ENCODE measurements around the gene OR10Z1. TPM values are rescaled to one million over a fixed set of nuclear protein-coding genes. Genes with fewer than 3 reads are reported as not detected.

The OR10Z1 gene
- total and polyA plus RNA-seq, 2 of the 8 experiments (the other 6 are each of a cell fraction or from before 2014, with no cell fraction given), result not detected

DNA sequence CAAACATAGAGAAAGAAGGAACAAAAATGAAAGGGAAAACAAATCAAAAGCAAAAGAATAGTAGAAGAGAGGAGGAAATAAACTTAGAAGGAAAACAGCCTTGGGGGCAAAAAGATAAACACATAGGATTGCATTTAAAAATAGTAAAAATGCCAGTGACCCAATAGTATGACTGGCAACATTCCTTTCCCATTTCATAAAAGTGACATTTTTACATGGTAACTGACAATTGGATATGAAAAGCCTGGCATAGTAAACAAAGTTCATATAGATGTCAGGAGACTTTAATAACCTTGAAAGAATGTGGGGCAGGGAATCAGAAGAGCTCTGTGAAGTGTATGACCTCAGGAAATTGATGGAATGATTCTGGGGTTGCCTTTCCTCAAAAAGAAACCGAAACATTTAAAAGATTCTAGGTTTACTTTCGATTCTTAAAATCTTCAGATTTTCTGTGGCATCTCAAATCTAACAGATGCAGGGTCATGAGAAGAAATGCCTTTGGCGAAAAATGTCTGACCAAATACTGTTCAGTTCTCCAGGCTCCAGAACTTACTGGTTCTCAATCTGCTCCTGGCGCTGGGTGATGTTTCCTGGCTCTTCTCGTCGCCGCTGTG lies 47.8 kb downstream of the OR10Z1 start:
- Histone ChIP-seq H3K4me2 (ENCODE audit: insufficient read depth in 1 of 2, low read depth in 2 of 2, low read length in 2 of 2) (no peak overlapping the region), H2BK120ac (replicated peaks; ENCODE audit: low read depth, low read length) (no peak overlapping the region), H3K79me2 (ENCODE audit: control insufficient read depth in 1 of 2, insufficient read depth in 2 of 2, low read length in 2 of 2) (no peaks in the 10 kb centered on the region), H3K23me2 (ENCODE audit: low read depth, low read length) (no peaks in the 10 kb centered on the region; the same call in 1 of the 2 replicates), H3K4me1 (replicated peaks in 1 of 4; ENCODE audit: control insufficient read depth in 3 of 4, insufficient read depth in 4 of 4, low read length in 3 of 4) (no peaks in the 10 kb centered on the region), H2AK5ac (ENCODE audit: low read depth, low read length) (no peak overlapping the region), H3K79me1 (ENCODE audit: low read depth, low read length) (no peaks in the 10 kb centered on the region), H2BK12ac (ENCODE audit: low read depth, low read length) (no peak overlapping the region), H3K9ac (replicated peaks in 1 of 4; ENCODE audit: extremely low read depth in 1 of 4, low read depth in 3 of 4, low read length in 3 of 4) (no peak overlapping the region), H3K56ac (replicated peaks; ENCODE audit: insufficient read length, low read depth, low read length) (no peak overlapping the region), H2BK20ac (ENCODE audit: low read length) (no peak overlapping the region), H2BK5ac (ENCODE audit: low read depth, low read length) (no peak overlapping the region), H4K91ac (replicated peaks; ENCODE audit: insufficient read length, low read length) (no peak overlapping the region), H3K27me3 (replicated peaks in 1 of 4; ENCODE audit: control insufficient read depth in 3 of 4, extremely low read depth in 1 of 4, insufficient read depth in 3 of 4, low read length in 3 of 4) (no peaks in the 10 kb centered on the region), H2BK15ac (ENCODE audit: low read length) (no peak overlapping the region), H3K36me3 (ENCODE audit: control insufficient read depth in 2 of 4, insufficient read depth in 4 of 4, low read length in 3 of 4) (no peaks in the 10 kb centered on the region), H3K18ac (ENCODE audit: extremely low read depth, low read length) (no peak overlapping the region), H3K9me3 (ENCODE audit: insufficient read depth in 2 of 2, low read depth in 1 of 2, low read length in 1 of 2) (no peaks in the 10 kb centered on the region), H3K14ac (ENCODE audit: insufficient read length) (no peak overlapping the region), H3K23ac (ENCODE audit: insufficient read length) (no peak overlapping the region), H3K27ac (ENCODE audit: low read depth, low read length) (no peak overlapping the region), H3K4me3 (ENCODE audit: extremely low read depth in 1 of 4, insufficient read depth in 2 of 4, low read depth in 3 of 4, low read length in 4 of 4) (no peak overlapping the region), H2AFZ (ENCODE audit: low read length) (no peak overlapping the region), H3K4ac (replicated peaks; ENCODE audit: insufficient read length, low read depth, low read length) (no peak overlapping the region), H4K20me1 (replicated peaks in 1 of 2; ENCODE audit: control insufficient read depth in 1 of 2, insufficient read depth in 2 of 2, low read length in 2 of 2) (no peaks in the 10 kb centered on the region), H4K5ac (ENCODE audit: insufficient read length, low read depth, low read length) (no peak overlapping the region), H4K8ac (ENCODE audit: extremely low read depth, insufficient read depth, low read length) (no peak overlapping the region; the same call in 1 of the 2 replicates)
- ChIA-PET CTCF (ENCODE audit: partially characterized antibody) (interaction anchor here (0.7 to 1.6 kb wide), 3 partner anchors 9 to 61 kb away, joined by 3 read pairs; no protein-coding TSS in a partner anchor), POLR2A (ENCODE audit: partially characterized antibody) (no interaction called here)
- FAIRE-seq, result no peak
- no peak for DNase-seq (ENCODE audit: low read depth in 1 of 2, low spot score in 2 of 2)
- 84% methylated on average over 7 of the region's 7 CpGs; no CpG with 5 or more reads in 1 of the 2 experiments for WGBS, 2 experiments (ENCODE audit: extremely low coverage in 1 of 2, insufficient coverage in 1 of 2, insufficient read length in 1 of 2, insufficient replicate concordance in 2 of 2, low coverage in 1 of 2, low lambda C conversion rate in 2 of 2, missing lambda C conversion rate in 1 of 2)
- no peak for TF ChIP-seq RAD21 (IDR thresholded peaks at IDR 0.05 in 1 of 2, conservative IDR thresholded peaks at IDR 0.05 in 1 of 2; ENCODE audit: low read depth in 2 of 2, low read length in 2 of 2)
- no peak for TF ChIP-seq SIRT6 (IDR thresholded peaks at IDR 0.05; ENCODE audit: low read length)
- no peak for TF ChIP-seq SIN3A (conservative IDR thresholded peaks at IDR 0.05 in 1 of 2, IDR thresholded peaks at IDR 0.05 in 1 of 2; ENCODE audit: low read depth in 1 of 2, low read length in 2 of 2)
- TF ChIP-seq RFX5 (IDR thresholded peaks at IDR 0.05; ENCODE audit: borderline replicate concordance, low read depth, low read length), result no peak
- no peak for TF ChIP-seq TAF7 (optimal IDR thresholded peaks at IDR 0.05; ENCODE audit: borderline replicate concordance, low read depth, low read length)
- TF ChIP-seq TAF1 (IDR thresholded peaks at IDR 0.05; ENCODE audit: low read depth, low read length), result no peak
- no peak for TF ChIP-seq KDM4A (IDR thresholded peaks at IDR 0.05; ENCODE audit: low read depth, low read length, severe bottlenecking)
- no peak for TF ChIP-seq EZH2 (IDR thresholded peaks at IDR 0.05; ENCODE audit: low read depth, low read length, severe bottlenecking)
- no peak for TF ChIP-seq GABPA (IDR thresholded peaks at IDR 0.05; ENCODE audit: borderline replicate concordance, insufficient read depth, low read length)
- TF ChIP-seq SRF (IDR thresholded peaks at IDR 0.05; ENCODE audit: low read depth, low read length), result no peak
- no peak for TF ChIP-seq POLR2A (IDR thresholded peaks at IDR 0.05; ENCODE audit: control extremely low read depth in 1 of 2, low read depth in 2 of 2, low read length in 2 of 2)
- TF ChIP-seq FOSL1 (IDR thresholded peaks at IDR 0.05; ENCODE audit: insufficient read depth, low read depth, low read length), result no peak
- no peak for TF ChIP-seq SUZ12 (IDR thresholded peaks at IDR 0.05; ENCODE audit: low read length)
